HG02870 (cell line): Measurements from ENCODE around the gene BFSP1.

ENCODE experiments used
- ATAC-seq: cut with Tn5 transposase; IDR thresholded peaks from one replicate; pipeline ENCODE4 v1.9.1; 2021; ENCODE audit warnings: mild to moderate bottlenecking, moderate library complexity; ENCODE audit not compliant: unreplicated experiment

The BFSP1 gene

DNA sequence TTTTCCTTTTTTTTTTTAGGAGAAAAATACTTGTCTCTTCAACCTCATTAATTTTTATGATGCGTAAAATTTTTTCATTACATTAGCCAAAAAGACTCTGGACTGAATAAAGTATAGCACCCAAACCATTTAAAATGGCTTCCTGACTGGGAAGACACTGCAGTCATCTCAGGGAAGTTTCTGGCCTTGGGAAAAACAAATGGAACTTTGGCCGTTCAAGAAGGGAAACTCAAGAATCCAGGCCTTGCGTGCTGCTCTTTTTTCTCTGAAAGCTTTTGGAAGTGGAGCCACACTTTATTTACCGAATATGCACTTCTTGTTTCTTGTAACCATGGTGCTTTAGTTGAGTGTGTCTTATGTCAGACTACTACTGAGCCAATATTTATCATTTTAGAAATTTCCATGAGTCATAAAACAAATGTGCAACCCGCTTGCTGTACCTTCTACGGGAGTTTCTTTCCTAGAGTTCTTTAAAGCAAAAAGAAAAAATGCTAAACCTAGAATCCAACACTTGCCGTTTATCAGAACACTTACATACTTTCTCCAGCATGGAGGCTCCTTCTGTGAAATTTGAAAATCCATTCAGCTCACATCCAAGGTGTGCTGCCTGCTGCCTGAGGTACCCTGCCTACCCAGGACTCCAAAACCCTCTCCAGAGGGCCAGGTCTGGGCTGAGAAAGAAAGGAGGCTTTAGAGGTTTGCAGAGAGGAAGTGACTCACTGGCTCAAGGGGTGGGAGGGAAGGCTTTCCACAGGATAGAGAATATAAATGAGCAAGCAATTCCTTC is 27.2 kb upstream of the BFSP1 start:
- ATAC-seq = no peak

- no peak for ATAC-seq
Measured at GRCh38 chr20:17557675-17558006, 26.5 kb upstream of the BFSP1 start.

DNA sequence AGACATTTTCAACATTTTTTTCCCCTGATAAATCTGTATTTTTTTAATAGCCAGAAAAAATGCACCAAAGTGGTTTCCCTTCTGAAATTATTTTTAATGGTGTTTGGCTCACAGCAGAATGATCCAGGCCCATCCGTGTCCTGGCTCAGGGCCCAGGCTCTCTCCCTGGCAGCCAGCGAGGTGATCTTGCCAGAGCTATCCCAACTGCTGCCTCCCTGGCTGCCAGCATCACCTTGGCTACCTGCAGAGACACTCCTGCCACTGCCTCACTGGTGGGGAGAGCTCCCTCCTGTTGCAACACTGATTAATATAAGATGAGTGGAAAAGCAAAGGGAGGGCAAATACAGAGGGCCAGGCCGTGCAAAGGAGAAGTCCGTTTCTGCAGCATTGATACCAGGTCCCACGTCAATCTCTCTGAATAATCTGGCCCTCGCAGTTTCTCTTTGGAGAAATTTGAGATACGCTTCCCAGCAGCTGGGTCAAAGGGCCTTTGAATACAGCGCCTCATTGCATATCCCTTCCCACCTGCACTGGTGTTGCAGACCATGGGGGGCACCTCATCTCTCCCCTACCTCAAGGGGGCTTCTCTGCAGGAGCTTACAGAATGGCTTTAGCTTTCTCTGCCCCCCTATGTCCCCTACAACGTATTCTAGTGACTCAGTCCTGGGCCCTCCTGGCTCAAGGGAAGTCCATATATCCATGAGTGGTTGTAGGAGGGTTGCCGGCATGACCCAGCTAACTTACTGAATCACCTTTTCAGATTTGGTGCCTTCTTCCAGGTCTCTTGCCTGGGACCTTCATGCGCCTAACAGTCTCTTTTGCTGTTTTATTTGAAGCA is 25.9 kb upstream of the BFSP1 start:
- ATAC-seq = no peak

GRCh38 chr20:17555106-17555505 is 23.9 kb upstream of the BFSP1 start:
- ATAC-seq = no peak

- no peak for ATAC-seq
Measured at GRCh38 chr20:17549131-17549530, 18.0 kb upstream of the BFSP1 start.

- no peak for ATAC-seq
Measured at GRCh38 chr20:17545127-17545526, 13.9 kb upstream of the BFSP1 start.

DNA sequence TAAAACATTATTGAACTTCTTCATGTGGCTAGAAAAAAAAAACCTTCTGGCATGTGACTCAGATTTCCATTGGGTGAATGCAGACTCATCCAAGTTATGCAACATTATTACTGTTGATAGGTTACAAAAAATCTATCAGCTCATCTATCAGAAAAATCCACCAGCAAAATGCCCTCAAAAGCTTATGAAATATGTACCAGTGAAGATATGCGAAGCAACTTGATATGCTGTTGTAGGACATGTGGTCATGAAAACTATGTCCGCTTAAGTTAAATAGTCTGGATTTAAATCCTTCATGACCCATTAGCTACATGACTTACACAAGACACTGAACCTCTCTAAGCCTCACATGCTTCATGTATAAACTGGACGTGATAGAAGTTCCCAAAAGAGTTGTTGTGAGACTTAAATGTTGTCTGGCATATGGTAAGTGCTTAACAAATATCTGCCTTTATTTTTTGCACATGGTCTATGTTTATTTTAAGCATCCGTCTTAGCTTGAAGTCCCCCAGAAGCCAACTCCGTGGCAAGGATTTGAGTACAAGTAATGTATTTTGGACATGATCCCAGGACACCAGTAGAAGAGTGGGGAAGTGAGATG is 12.5 kb upstream of the BFSP1 start:
- ATAC-seq = no peak

- ATAC-seq = no peak
Measured at GRCh38 chr20:17542993-17543412, 11.8 kb upstream of the BFSP1 start.

GRCh38 chr20:17542481-17542880 is 11.3 kb upstream of the BFSP1 start:
- no peak for ATAC-seq

DNA sequence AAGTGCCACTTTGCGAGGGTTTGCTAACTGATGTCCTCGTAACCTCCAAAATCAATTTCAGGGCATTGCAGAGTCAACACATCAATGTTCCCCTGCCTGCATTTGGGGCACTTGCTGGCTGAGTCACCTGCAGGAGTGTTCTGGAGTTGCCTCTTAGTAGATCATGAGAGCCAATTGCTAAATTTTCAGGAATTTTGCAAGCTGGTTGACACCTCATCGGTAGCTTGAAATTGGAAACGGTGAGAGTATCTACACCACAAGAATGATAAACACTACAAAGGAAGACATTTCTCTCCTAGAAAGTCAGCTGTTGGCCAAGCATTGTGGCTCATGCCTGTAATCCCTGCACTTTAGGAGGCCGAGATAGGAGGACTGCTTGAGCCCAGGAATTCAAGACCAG is 10.8 kb upstream of the BFSP1 start:
- ATAC-seq = no peak

DNA sequence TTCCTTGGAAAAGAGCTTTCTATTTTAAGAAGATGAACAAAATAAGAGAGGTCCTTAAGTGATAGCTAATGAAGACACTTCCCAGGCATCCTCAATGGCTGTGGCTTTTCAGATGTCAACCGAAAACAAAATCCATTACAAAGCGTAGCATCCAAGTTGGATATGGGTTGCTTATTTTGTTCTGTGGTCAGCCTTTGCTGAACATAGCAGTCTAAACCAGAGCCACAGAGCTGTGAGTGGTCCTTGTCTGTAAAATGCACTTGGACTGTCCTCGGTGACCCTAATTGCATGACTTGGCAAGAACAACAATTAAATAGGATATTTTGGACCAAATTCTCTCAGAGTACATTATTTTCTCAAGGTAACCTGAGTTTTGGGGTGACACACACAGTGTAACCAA is 10.4 kb upstream of the BFSP1 start:
- ATAC-seq = no peak

DNA sequence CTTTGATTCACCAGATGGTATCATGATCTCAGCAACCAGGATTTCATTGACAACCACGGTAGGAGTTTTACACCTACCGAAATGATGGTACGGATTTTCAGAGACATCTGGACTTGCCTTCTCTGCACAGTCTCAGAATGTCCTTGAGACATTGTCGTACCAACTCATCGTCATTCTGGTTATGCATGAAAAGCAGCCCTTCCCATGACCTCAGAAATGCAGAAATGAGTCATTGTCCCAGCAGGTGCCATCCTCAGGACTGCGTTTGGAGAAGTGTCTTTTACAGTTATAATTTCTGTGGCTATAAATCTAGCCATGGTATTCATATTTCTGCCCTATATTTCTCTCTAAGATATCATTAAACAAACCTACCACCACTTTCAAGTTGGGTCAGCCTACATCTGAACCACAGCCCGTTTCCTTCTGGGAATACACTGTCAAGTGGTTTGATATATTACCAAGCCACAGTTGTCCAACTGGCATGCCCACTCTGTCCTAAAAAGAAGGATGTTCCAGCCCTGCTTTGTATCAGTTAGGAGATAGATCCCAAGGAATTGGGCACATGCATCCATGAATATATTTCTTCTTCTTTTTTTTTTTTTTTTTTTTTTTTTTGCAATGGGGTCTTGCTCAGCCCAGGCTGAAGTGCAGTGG is 7.5 kb upstream of the BFSP1 start:
- peak; percentile 81 for ATAC-seq

- no peak for ATAC-seq
Measured at GRCh38 chr20:17537959-17538358, 6.8 kb upstream of the BFSP1 start.

GRCh38 chr20:17536944-17537444 is 5.8 kb upstream of the BFSP1 start:
- ATAC-seq = peak; percentile 81

- ATAC-seq = no peak
Measured at GRCh38 chr20:17534077-17534476, 2.9 kb upstream of the BFSP1 start.

DNA sequence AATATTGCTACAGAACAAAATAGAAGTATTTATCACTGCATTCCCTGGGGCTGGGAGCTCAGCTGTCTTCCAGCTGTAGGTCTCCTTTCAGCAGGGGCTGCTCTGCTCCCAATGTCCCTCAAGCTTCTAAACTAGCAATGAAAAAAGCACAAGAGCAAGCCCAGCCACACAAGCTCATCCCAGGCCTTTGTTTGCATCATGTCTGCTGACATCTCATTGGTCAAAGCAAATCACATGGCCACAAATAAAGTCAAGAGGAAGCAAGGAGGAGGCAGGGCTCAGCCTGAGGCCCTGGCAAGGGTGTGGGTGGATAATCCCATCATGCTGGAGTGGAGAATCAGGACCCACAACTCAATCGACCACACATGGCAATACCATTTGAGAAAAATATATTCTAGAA is 2.2 kb upstream of the BFSP1 start:
- ATAC-seq = no peak

GRCh38 chr20:17531665-17532025 is 466 bp upstream of the BFSP1 start:
- no peak for ATAC-seq

DNA sequence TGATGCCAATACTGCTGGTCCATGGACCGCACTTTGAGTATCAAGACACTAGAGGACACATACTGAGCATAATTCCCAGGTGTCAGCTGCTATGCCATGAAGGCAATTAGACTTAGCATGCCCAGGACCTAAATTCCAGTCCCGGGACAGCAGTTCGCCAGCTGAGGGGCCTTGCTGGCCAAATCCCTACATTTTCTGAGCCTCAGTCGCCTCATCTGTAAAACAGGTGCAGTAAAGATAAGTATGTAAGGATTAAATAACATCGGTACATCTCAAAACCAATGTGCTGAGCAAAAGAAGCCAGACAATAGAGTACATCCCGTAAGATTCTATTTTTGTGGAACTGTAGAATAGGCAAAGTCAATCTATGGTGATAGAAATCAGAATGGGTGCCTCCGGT is 1.0 kb downstream of the BFSP1 start:
- ATAC-seq = no peak

DNA sequence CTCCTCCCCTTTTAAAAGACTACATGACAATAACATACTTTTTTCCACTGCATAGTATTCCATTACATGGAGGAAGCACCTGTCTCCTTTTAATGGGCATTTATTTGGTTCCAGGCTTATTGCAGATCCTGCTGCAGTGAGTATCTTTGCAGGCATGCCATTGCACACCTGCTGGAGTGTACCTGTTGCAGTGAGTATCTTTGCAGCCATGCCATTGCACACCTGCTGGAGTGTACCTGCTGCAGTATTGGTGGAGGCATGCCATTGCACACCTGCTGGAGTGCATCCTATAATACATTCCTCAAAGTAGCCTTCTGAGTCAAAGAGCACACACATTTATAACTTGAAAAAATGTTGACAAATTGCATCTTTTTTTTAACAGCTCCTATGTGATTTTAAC is 1.6 kb downstream of the BFSP1 start:
- no peak for ATAC-seq

DNA sequence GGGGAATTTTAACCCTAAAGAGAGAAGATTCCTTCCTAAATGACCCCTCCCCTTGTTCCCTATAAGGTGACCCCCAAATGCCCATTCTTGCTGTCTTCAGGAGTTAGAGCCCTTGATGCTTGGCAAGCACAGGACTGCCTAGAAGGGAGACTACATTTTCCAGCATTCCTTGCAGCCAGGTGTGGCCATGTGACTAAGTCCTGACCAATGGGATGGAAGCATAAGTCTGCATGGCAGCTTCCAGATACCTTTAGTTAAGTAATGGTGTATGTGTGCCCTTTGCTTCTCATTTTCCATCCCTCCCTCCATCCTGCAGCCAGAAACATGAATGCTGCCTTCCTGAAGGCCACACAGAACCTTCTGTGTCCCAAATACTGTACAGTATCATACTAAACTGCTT is 5.5 kb downstream of the BFSP1 start:
- ATAC-seq = peak; percentile 80

- no peak for ATAC-seq
Measured at GRCh38 chr20:17525132-17525531, 6.0 kb downstream of the BFSP1 start.
